SH-SY5Y (cell line): ENCODE results near the gene GRIK1.

Experiments
- GATA2 ChIP-seq: IDR thresholded peaks from 2 replicates; pipeline ENCODE4 v1.6.1; 2011; ENCODE audit warnings: mild to moderate bottlenecking, low read depth, low read length
- GATA3 ChIP-seq: IDR thresholded peaks from 2 replicates; pipeline ENCODE4 v1.6.1; 2011; ENCODE audit warnings: low read depth, mild to moderate bottlenecking, low read length, moderate library complexity

DNA sequence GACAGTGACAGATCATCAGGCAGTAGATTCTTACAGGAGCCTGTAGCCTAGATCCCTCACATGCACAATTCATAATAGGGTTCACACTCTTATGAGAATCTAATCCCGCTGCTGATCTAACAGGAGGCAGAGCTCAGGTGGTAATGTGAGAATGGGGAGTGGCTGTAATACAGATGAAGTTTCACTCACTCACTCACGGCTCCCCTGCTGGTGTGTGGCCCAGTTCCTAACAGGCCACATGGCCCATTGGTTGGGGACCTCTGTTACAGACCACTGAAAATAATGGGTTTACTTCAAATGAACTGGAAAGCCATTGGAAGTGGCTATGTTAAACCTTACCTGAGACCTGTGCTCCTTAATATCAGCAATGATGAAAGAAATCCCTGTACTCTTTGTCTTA lies 151.0 kb downstream of the GRIK1 start:
- TF ChIP-seq GATA2 = no peak
- TF ChIP-seq GATA3 = no peak
